HepG2 (cell line): ENCODE results near the gene FANCE. TPM values are rescaled to one million over a fixed set of nuclear protein-coding genes. Genes with fewer than 3 reads are reported as not detected.
A peak's percentile ranks its signal among the peaks of the same experiment; 100 is the strongest.

Experiments used
- ELF3 ChIP-seq: IDR thresholded peaks from 2 replicates; pipeline ENCODE4 v1.6.1; 2016; ENCODE audit warnings: missing genetic modification reagents, missing compliant biosample characterization
- ELF4 ChIP-seq: sonication (generic); formaldehyde crosslinking; IDR thresholded peaks from 2 replicates; pipeline ENCODE4 v1.5.0; 2020; ENCODE audit warnings: missing genetic modification reagents, mild to moderate bottlenecking, moderate library complexity, borderline replicate concordance
- ONECUT2 ChIP-seq: sonication (generic); formaldehyde crosslinking; IDR thresholded peaks from 2 replicates; pipeline ENCODE4 v1.4.0; 2020; ENCODE audit warnings: missing genetic modification reagents
- RXRA ChIP-seq: sonication (generic); formaldehyde crosslinking; IDR thresholded peaks from 2 replicates; pipeline ENCODE4 v1.5.1; 2020; ENCODE audit warnings: missing genetic modification reagents
- SNAI1 ChIP-seq: sonication (generic); formaldehyde crosslinking; IDR thresholded peaks from 2 replicates; pipeline ENCODE4 v1.5.0; 2020; ENCODE audit warnings: mild to moderate bottlenecking, missing genetic modification reagents, borderline replicate concordance
- TBP ChIP-seq: sonication (generic); formaldehyde crosslinking; IDR thresholded peaks from 2 replicates; pipeline ENCODE4 v1.5.0; 2020; ENCODE audit warnings: missing genetic modification reagents
- ZFP37 ChIP-seq: sonication (generic); formaldehyde crosslinking; IDR thresholded peaks from 2 replicates; pipeline ENCODE4 v1.4.0; 2020; ENCODE audit warnings: missing genetic modification reagents, borderline replicate concordance
- ZNF660 ChIP-seq: sonication (generic); formaldehyde crosslinking; IDR thresholded peaks from 2 replicates; pipeline ENCODE4 v1.5.1; 2020; ENCODE audit warnings: mild to moderate bottlenecking, low read depth, missing genetic modification reagents, borderline replicate concordance
- ZNF770 ChIP-seq: sonication (generic); formaldehyde crosslinking; IDR thresholded peaks from 2 replicates; pipeline ENCODE4 v1.5.0; 2020; ENCODE audit warnings: mild to moderate bottlenecking, missing genetic modification reagents
- polyA plus RNA-seq, 8 experiments: library from polyadenylated mRNA; depleted of rRNA in 3 of 8; stranded (reverse) in 7 of 8; unstranded in 1 of 8; fragments of >200 nt; fragmentation: Illumina TruSeq in 4 of 8; extraction: Trizol in 4 of 8; gene quantifications; 2 replicates each; pipeline versions ENCODE4 v1.2.1 to v1.2.3, GENCODE V29; 2011 to 2016; ENCODE audit warnings: low read depth in 4 of 8, missing spikeins in 1 of 8, mixed read lengths in 1 of 8; ENCODE audit not compliant: insufficient read depth in 1 of 8
- total RNA-seq, 5 experiments: library from RNA; depleted of rRNA; stranded (reverse); fragments of >200 nt; fragmentation: Illumina TruSeq; extraction: Trizol; gene quantifications; 2 replicates each; pipeline ENCODE4 v1.2.3, GENCODE V29; 2016; ENCODE audit warnings: low read depth in 1 of 5
- TF ChIP-seq, protein P1 (sequence below): sonication (generic); formaldehyde crosslinking; IDR thresholded peaks from 2 replicates; pipeline ENCODE4 v1.9.0; 2022; ENCODE audit warnings: missing genetic modification reagents, mild to moderate bottlenecking, borderline replicate concordance
- TF ChIP-seq, protein P2 (sequence below): sonication (generic); formaldehyde crosslinking; IDR thresholded peaks from 2 replicates; pipeline ENCODE4 v1.5.1; 2020; ENCODE audit warnings: missing genetic modification reagents, mild to moderate bottlenecking, borderline replicate concordance
- TF ChIP-seq, protein P3 (sequence below), 2 experiments: sonication (generic) in 1 of 2; formaldehyde crosslinking in 1 of 2; IDR thresholded peaks; 2 replicates each; pipeline versions ENCODE4 v1.4.0 to v1.6.1; 2016 to 2020; ENCODE audit warnings: borderline replicate concordance in 1 of 2, low read depth in 1 of 2, mild to moderate bottlenecking in 1 of 2, missing genetic modification reagents in 1 of 2
- TF ChIP-seq, protein P4 (sequence below): sonication (generic); formaldehyde crosslinking; IDR thresholded peaks from 2 replicates; pipeline ENCODE4 v1.5.0; 2020; ENCODE audit warnings: mild to moderate bottlenecking, missing genetic modification reagents, borderline replicate concordance

Gene FANCE
- total and polyA plus RNA-seq, 2 of the 13 experiments (the other 11 are each of a cell fraction or from before 2014, with no cell fraction given) = 7.1 to 11.2 TPM

DNA sequence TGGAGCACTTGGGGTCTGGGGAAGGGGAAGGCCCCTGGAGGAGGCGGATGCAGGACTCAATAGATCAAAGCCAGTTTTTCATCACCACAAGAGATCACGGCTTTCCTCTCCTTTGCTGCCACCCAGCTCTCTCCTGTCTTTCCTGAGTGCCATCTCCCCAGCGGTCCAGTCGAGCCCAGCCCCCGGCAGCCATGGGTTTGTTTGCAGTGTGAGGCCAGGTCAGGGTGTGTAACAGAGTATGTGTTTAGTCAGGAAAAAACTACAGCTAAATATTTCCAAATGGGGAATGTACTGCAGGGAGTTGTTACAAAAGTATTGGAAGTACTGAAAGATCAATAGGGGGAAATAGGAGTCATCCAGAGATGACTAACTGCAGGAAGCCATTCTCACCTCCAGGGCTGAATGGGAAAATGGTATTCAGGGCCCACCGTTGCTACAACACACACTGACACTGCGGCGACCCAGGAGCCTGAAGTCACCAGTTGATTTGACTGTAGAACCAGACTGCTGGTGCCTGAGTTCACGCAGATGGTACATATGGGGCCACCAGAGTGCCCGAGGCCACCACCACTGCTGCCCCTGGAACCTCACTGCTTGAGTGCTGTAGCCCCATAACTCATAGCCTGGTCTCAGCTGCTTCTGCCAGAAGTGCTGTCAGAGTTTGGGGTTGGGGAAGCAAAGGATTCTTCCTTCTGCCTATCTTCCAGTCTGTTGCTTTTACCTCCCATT, 23.6 kb upstream of the FANCE start (continued):
- TF ChIP-seq, protein P1, sequence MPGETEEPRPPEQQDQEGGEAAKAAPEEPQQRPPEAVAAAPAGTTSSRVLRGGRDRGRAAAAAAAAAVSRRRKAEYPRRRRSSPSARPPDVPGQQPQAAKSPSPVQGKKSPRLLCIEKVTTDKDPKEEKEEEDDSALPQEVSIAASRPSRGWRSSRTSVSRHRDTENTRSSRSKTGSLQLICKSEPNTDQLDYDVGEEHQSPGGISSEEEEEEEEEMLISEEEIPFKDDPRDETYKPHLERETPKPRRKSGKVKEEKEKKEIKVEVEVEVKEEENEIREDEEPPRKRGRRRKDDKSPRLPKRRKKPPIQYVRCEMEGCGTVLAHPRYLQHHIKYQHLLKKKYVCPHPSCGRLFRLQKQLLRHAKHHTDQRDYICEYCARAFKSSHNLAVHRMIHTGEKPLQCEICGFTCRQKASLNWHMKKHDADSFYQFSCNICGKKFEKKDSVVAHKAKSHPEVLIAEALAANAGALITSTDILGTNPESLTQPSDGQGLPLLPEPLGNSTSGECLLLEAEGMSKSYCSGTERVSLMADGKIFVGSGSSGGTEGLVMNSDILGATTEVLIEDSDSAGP (CRISPR knock-in tag) = peak; percentile 45; the same call in 1 of the 2 replicates
- TF ChIP-seq ZFP37 (CRISPR knock-in tag) = peak; percentile 58; the same call in 1 of the 2 replicates
- TF ChIP-seq, protein P2, sequence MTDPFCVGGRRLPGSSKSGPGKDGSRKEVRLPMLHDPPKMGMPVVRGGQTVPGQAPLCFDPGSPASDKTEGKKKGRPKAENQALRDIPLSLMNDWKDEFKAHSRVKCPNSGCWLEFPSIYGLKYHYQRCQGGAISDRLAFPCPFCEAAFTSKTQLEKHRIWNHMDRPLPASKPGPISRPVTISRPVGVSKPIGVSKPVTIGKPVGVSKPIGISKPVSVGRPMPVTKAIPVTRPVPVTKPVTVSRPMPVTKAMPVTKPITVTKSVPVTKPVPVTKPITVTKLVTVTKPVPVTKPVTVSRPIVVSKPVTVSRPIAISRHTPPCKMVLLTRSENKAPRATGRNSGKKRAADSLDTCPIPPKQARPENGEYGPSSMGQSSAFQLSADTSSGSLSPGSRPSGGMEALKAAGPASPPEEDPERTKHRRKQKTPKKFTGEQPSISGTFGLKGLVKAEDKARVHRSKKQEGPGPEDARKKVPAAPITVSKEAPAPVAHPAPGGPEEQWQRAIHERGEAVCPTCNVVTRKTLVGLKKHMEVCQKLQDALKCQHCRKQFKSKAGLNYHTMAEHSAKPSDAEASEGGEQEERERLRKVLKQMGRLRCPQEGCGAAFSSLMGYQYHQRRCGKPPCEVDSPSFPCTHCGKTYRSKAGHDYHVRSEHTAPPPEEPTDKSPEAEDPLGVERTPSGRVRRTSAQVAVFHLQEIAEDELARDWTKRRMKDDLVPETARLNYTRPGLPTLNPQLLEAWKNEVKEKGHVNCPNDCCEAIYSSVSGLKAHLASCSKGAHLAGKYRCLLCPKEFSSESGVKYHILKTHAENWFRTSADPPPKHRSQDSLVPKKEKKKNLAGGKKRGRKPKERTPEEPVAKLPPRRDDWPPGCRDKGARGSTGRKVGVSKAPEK = no peak
- TF ChIP-seq, protein P3, sequence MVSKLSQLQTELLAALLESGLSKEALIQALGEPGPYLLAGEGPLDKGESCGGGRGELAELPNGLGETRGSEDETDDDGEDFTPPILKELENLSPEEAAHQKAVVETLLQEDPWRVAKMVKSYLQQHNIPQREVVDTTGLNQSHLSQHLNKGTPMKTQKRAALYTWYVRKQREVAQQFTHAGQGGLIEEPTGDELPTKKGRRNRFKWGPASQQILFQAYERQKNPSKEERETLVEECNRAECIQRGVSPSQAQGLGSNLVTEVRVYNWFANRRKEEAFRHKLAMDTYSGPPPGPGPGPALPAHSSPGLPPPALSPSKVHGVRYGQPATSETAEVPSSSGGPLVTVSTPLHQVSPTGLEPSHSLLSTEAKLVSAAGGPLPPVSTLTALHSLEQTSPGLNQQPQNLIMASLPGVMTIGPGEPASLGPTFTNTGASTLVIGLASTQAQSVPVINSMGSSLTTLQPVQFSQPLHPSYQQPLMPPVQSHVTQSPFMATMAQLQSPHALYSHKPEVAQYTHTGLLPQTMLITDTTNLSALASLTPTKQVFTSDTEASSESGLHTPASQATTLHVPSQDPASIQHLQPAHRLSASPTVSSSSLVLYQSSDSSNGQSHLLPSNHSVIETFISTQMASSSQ (IDR thresholded peaks at IDR 0.05; ENCODE audit: low read depth) = peak; percentile 37; the same call in 1 of the 2 replicates
- TF ChIP-seq, protein P3 (CRISPR knock-in tag; IDR thresholded peaks at IDR 0.05; ENCODE audit: borderline replicate concordance) = no peak; the same call in 1 of the 2 replicates
- peak; percentile 68; the same call in 1 of the 2 replicates for TF ChIP-seq ELF3 (CRISPR knock-in tag)
- TF ChIP-seq RXRA = peak; percentile 35; the same call in 1 of the 2 replicates
- peak; percentile 51; the same call in 1 of the 2 replicates for TF ChIP-seq ZNF770 (CRISPR knock-in tag)
- TF ChIP-seq, protein P4, sequence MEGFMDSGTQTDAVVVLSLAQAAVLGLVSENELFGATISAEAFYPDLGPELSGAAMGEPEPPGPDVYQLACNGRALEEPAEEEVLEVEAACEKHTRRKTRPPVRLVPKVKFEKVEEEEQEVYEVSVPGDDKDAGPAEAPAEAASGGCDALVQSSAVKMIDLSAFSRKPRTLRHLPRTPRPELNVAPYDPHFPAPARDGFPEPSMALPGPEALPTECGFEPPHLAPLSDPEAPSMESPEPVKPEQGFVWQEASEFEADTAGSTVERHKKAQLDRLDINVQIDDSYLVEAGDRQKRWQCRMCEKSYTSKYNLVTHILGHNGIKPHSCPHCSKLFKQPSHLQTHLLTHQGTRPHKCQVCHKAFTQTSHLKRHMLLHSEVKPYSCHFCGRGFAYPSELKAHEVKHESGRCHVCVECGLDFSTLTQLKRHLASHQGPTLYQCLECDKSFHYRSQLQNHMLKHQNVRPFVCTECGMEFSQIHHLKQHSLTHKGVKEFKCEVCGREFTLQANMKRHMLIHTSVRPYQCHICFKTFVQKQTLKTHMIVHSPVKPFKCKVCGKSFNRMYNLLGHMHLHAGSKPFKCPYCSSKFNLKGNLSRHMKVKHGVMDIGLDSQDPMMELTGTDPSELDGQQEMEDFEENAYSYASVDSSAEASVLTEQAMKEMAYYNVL (CRISPR knock-in tag) = peak; percentile 34; the same call in 1 of the 2 replicates
- no peak for TF ChIP-seq SNAI1 (CRISPR knock-in tag)
- no peak for TF ChIP-seq ELF4 (CRISPR knock-in tag)
- no peak for TF ChIP-seq ZNF660
- no peak for TF ChIP-seq TBP (CRISPR knock-in tag)
- peak; percentile 75 for TF ChIP-seq ONECUT2 (CRISPR knock-in tag)
